Nephron progenitor cell (in vitro differentiated cells): Measurements from ENCODE around the gene EDA.

Source experiments
- DNase-seq: peaks from one replicate; pipeline ENCODE4 v3.0.0; 2021
- H3K27ac Mint-ChIP-seq: 2 replicates; pipeline ENCODE4 v1.8.0; 2021; ENCODE audit warnings: mild to moderate bottlenecking, moderate library complexity, mixed read lengths
- H3K27me3 Mint-ChIP-seq: 2 replicates; pipeline ENCODE4 v1.8.0; 2021; ENCODE audit warnings: mild to moderate bottlenecking, low read depth, mixed read lengths; ENCODE audit not compliant: poor library complexity
- H3K36me3 Mint-ChIP-seq: 2 replicates; pipeline ENCODE4 v1.8.0; 2021; ENCODE audit warnings: low read depth, mixed read lengths
- H3K4me1 Mint-ChIP-seq: 2 replicates; pipeline ENCODE4 v1.8.0; 2021; ENCODE audit warnings: mixed read lengths
- H3K4me3 Mint-ChIP-seq: 2 replicates; pipeline ENCODE4 v1.8.0; 2021; ENCODE audit warnings: mild to moderate bottlenecking, moderate library complexity, mixed read lengths
- H3K9me3 Mint-ChIP-seq: 2 replicates; pipeline ENCODE4 v1.8.0; 2021; ENCODE audit warnings: mild to moderate bottlenecking, moderate library complexity, mixed read lengths
- CTCF ChIP-seq: fragments of 200-600 bp; sonication (generic); IDR thresholded peaks from 2 replicates; pipeline ENCODE4 v1.5.0; 2021; ENCODE audit warnings: antibody characterized with exemption

EDA gene

GRCh38 chrX:70013466-70014381, 397.8 kb downstream of the EDA start:
- H3K36me3 Mint-ChIP-seq, result no peaks in the 10 kb centered on the region
- no peak for TF ChIP-seq CTCF
- peaks cover 3% of the 10 kb centered on the region for H3K27me3 Mint-ChIP-seq
- H3K4me1 Mint-ChIP-seq, result no peaks in the 10 kb centered on the region
- no peak for DNase-seq
- H3K27ac Mint-ChIP-seq, result no peak overlapping the region
- no peak overlapping the region for H3K4me3 Mint-ChIP-seq
- peaks cover 54% of the 10 kb centered on the region for H3K9me3 Mint-ChIP-seq

GRCh38 chrX:70016513-70016912, 400.6 kb downstream of the EDA start:
- H3K4me3 Mint-ChIP-seq, result no peak overlapping the region
- H3K36me3 Mint-ChIP-seq, result no peaks in the 10 kb centered on the region
- DNase-seq, result no peak
- H3K27me3 Mint-ChIP-seq, result no peaks in the 10 kb centered on the region
- H3K9me3 Mint-ChIP-seq, result peaks cover 59% of the 10 kb centered on the region
- no peak overlapping the region for H3K27ac Mint-ChIP-seq
- no peak for TF ChIP-seq CTCF
- no peaks in the 10 kb centered on the region for H3K4me1 Mint-ChIP-seq

GRCh38 chrX:70022616-70023015, 406.7 kb downstream of the EDA start:
- Mint-ChIP-seq H3K4me3 (no peak overlapping the region), H3K36me3 (no peaks in the 10 kb centered on the region), H3K27me3 (no peaks in the 10 kb centered on the region), H3K4me1 (no peaks in the 10 kb centered on the region), H3K9me3 (peaks cover 56% of the 10 kb centered on the region), H3K27ac (no peak overlapping the region)
- no peak for DNase-seq
- no peak for TF ChIP-seq CTCF

GRCh38 chrX:70025464-70025863, 409.6 kb downstream of the EDA start:
- no peaks in the 10 kb centered on the region for H3K4me1 Mint-ChIP-seq
- no peak overlapping the region for H3K4me3 Mint-ChIP-seq
- H3K27me3 Mint-ChIP-seq, result no peaks in the 10 kb centered on the region
- no peak for TF ChIP-seq CTCF
- H3K9me3 Mint-ChIP-seq, result peaks cover 44% of the 10 kb centered on the region
- H3K36me3 Mint-ChIP-seq, result no peaks in the 10 kb centered on the region
- no peak for DNase-seq
- H3K27ac Mint-ChIP-seq, result no peak overlapping the region

- Mint-ChIP-seq H3K36me3 (no peaks in the 10 kb centered on the region), H3K4me3 (no peak overlapping the region)
- TF ChIP-seq CTCF, result no peak
Measured at GRCh38 chrX:70026112-70026850, 410.4 kb downstream of the EDA start.

More at GRCh38 chrX:70026112-70026850, 410.4 kb downstream of the EDA start:
- Mint-ChIP-seq H3K9me3 (peaks cover 47% of the 10 kb centered on the region), H3K27ac (no peak overlapping the region), H3K4me1 (no peaks in the 10 kb centered on the region), H3K27me3 (no peaks in the 10 kb centered on the region)
- DNase-seq, result no peak
